ENCODE data around the gene PTPA.
"Not testable (repeated sequence)": the region's sequence is repeated elsewhere in the genome, so short reads cannot be mapped to it uniquely, and the experiment has no call there.

The PTPA gene

GRCh38 chr9:129109952-129110739, 1.1 kb upstream of the PTPA start:
- peak; percentile 50 for ATAC-seq
- TF ChIP-seq ZFP30 (CRISPR knock-in tag; IDR thresholded peaks at IDR 0.05) (no peak), ESRRG (CRISPR knock-in tag; IDR thresholded peaks at IDR 0.05) (no peak), CSRNP3 (CRISPR knock-in tag; IDR thresholded peaks at IDR 0.05) (no peak), ZFP3 (CRISPR knock-in tag; IDR thresholded peaks at IDR 0.05) (no peak), ARNTL (CRISPR knock-in tag; IDR thresholded peaks at IDR 0.05; ENCODE audit: borderline replicate concordance, low read depth) (no peak), ZNF70 (CRISPR knock-in tag; IDR thresholded peaks at IDR 0.05) (no peak), RARB (CRISPR knock-in tag; IDR thresholded peaks at IDR 0.05) (no peak), POU6F1 (CRISPR knock-in tag; IDR thresholded peaks at IDR 0.05; ENCODE audit: borderline replicate concordance, low read depth) (no peak), TOX (CRISPR knock-in tag; IDR thresholded peaks at IDR 0.05; ENCODE audit: borderline replicate concordance) (no peak), ZNF8 (CRISPR knock-in tag; IDR thresholded peaks at IDR 0.05) (no peak), ZNF565 (CRISPR knock-in tag; conservative IDR thresholded peaks at IDR 0.05; ENCODE audit: low read depth) (no peak), CREB5 (CRISPR knock-in tag; IDR thresholded peaks at IDR 0.05; ENCODE audit: low read depth) (no peak), ZC3H10 (CRISPR knock-in tag; IDR thresholded peaks at IDR 0.05) (no peak)

- peak; percentile 43; the same call in 1 of the 2 replicates for TF ChIP-seq PATZ1 (CRISPR knock-in tag; IDR thresholded peaks at IDR 0.05; ENCODE audit: borderline replicate concordance)
- no peak for TF ChIP-seq ZC3H10 (CRISPR knock-in tag; IDR thresholded peaks at IDR 0.05)
- TF ChIP-seq CREB5 (CRISPR knock-in tag; IDR thresholded peaks at IDR 0.05; ENCODE audit: low read depth): no peak
- no peak for TF ChIP-seq POU6F1 (CRISPR knock-in tag; IDR thresholded peaks at IDR 0.05; ENCODE audit: borderline replicate concordance, low read depth)
- TF ChIP-seq OSR1 (CRISPR knock-in tag; IDR thresholded peaks at IDR 0.05): no peak
- TF ChIP-seq CSDC2 (CRISPR knock-in tag; IDR thresholded peaks at IDR 0.05): no peak
- ATAC-seq: peak; percentile 32
These were observed 425 bp downstream of the PTPA start for GRCh38 chr9:129111528-129112151.

GRCh38 chr9:129112526-129112925, 1.3 kb downstream of the PTPA start:
- ATAC-seq: not testable (repeated sequence)

Data from SK-N-SH treated with all-trans-retinoic acid at 6 μM for 48 hours (cell line).